Measurements from ENCODE around the gene SMYD3.

Gene SMYD3

DNA sequence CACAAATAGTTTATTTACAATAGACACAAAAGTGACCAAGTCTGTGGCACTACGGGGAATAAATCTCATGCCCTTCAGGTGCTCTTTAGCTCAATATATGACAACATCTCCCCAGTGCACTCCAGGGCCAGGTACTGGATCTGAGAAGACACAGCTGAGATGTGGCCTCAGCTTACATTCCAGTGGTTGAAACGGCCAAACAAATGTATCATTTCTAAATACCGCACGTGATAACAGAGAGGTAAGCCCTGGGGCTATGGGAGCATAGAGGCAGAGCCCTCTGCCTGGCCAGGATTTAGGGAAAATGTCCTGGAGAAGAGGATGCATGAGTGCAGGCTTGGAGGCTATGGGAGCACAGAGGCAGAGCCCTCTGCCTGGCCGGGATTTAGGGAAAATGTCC, 630.5 kb downstream of the SMYD3 start:
- DNase-seq, result no peak

DNA sequence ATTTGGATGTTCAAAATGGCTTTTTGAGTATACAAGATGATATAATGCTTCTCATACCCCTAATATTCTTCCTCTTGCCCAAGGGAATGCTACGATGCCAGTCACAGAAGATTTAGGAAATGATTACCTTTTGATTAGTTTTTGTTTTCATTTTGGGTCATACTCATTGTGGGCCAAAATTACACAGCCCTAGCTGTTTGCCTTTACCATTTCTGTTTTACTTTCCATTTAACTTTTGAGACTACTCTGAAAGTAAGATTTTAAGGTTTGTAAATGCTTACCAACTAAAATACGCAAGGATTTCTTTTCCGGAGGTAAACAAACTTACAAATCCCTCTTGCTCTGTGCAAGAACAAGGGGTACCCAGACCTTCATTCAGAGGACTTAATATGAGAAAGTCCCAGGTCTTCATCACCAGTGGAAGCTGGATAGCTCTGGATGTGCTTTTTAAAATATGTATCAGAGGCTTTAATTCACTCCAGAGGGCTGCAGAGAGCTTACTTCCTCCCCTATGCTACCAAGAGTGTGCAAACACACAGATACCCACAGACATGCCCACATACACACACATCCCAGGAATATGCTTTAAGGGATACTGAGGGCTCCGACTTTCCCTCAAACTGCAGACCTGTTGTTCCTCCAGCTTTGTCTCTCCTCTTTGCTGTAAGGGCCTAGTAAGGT, 631.4 kb downstream of the SMYD3 start:
- no peak for DNase-seq

DNA sequence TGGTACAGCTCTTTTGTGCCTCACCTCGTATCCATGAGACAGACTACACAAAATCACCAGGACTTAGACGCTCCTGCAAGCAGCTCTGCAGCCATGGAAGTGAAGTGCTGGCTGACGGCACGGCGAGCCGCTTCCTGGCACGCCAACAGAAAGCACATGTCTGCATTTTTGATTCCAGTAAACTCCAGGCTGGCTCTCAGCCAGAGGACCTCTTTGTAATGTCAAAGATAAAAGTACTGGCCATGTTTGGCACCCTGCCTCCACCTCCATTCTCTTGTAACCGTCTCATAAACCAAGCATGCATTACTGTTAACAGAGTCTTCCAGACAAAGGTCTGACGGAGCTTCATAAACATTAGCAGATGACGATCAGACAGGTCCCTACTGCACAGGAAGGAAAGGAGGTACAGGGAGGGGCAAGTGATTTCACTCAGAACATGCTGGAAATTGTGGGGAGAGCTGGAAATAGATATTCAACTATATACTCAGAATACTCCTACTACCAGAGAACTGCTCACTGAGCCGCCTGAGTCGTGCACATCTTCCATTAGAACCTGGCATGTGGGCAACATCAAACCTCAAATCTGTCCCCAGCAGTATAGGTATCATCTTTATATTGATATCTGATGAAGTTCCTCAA, 632.0 kb downstream of the SMYD3 start:
- DNase-seq, result no peak

DNA sequence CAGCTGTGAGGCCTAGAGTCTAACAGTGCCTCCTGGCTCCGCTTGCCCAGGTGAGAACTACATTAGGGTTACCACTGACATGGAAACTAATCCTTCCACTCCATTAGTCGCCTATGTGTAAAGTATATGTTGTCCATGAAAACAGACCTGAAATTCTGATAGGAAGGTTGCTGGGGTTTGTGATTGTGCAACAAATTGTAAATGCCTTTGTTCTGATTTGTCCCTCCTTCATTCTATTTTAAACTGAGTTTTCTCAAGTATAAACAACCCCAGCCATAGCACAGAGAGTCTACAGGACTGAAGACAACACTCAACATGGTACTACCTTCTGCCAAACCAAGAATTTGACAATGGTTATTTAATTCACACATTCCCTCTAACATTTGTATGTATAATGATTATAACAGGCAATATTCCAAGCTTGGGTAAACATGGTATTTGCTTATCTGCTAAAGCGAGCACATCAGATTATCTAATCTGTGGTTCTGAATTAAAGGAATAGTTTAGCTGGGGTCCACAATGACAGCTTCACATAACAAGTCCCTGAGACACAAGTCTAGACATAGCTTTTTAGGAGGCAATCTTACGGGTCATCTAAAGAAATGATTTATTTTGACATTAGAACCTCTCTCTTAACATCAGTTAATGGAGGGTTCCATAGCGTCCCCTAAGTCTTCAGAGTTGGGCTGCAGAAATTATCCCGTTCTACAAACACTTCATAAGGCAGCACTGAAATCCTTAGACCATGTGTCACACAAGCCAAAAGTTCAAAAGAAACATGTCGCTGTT, 633.0 kb downstream of the SMYD3 start:
- no peak for DNase-seq

DNA sequence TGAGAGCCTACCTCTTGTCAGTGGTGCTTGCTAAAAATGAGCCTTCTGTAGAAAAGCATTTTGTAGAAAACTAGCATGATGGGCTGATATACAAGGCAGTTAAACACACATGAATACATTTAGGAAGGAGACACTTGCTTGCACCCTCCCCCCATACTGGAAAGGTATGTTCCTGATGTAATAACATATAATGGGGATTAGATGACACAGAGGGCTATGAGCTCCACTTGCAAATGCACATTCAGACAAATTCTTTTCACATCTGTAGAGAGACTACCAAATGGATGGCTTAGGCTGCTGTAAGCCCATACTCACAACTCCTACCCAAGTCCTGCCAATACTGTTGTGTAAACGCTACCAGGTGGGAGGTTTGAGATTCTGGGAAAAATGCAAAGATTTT, 634.0 kb downstream of the SMYD3 start:
- DNase-seq, result no peak

DNA sequence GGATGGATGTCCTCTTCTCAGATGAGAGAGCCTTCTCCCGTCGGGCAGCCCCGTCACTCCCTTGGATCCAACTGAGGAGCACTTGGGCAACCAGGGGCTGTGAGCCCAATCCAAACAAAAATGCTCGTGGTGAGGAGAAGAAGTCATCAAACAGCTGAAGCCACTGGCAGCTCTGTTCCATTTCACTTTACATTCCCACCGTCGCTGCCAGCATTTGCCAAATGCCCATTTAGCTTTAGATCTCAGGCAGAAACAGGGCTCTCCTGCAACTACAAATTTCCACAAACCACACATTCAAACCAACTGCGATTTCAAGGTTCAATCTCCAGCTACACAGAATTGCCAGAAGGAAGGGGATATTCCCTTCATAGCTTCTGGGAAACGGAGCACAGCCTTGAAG, 634.6 kb downstream of the SMYD3 start:
- no peak for DNase-seq

DNA sequence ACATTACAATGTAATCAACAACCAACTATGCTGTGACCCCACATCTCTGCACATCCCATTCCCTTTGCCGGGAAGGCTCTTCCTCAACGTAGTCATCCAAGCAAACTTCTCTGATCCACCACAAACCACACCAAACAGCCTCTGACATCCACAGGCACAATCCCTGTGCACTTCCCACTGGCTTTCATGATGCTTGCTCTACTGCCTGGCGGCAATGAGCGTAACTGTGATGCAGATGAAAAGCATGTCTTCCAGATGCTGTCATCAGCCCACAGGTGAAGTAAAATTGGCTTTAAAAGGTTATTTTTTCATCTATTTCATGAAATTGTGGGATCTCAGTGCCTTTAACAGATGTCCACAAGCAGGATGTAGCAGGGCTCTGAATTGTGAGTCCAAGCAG, 635.2 kb downstream of the SMYD3 start:
- no peak for DNase-seq

DNA sequence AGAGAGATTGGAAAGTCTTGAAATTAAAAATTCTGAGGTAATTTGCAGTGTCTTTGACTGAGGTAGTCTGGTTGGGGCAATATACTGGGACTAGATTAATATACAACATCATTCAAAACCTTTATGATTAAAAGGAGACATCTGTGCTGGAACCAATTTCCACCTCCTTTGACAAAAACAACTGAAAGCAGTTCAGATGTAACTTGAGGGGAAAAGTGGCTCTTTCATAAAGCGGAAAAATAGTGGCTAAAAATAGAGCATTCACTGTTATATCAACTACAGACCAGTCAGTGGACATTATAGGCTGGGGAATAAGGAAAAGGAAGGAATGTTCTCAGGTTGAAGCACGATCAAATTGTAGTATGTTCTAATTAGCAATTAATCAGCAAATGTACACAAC, 635.9 kb downstream of the SMYD3 start:
- no peak for DNase-seq

DNA sequence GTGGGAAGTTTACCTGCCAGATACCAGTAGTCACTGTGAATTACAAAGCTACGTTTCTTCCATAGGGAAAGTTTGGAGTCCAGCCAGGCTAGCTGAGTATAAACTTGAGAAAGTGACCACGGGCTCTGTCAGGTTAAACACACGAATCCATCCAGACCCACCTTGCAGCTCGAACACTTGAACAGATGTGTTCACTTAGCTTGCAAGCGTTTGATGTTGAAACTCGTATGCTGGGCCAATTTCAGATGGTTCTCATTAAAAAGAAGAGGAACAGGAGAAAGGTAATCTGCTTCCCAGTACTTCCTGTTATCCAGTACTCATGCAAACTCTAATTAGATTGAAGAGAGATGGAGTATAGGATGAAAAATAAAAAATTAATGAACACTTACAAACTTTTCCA, 636.4 kb downstream of the SMYD3 start:
- DNase-seq, result no peak

DNA sequence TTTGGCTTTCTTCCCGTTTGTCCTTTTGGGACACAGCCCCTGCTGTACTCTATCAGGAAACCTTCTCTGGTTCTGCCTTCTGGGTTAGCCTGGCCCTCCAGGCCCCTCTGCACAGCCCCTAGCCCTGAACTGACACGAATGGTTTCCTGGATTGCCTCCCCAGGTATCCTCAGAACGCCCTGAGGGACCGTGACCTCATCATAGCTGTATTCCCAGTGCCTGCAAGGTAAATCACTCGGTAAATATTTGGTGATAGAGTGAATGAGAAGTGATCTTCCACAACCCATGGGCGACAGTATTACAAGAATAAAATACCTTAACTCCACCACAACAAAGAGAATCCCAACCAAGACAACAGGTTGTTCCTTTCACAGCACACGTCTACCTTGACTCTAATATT, 637.2 kb downstream of the SMYD3 start:
- no peak for DNase-seq

DNA sequence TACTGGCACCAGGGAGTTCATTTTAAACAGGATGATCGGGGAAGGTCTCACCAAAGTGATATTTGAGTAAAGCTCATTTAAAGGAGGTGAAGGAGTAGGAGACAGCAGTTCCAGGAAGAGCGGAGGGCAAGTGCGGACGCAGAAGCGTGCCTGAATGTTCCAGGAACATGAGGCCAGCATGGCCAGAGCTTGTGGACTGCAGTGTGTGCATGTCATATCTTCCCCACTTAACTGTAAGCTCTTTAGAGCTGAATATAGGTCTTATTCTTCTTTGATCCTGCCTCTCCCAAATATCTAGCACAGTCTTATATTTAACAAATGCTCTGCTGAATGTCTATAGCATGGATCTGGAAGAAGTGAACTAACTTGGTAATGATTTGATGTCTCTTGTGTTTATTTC, 639.3 kb downstream of the SMYD3 start:
- DNase-seq, result no peak

DNA sequence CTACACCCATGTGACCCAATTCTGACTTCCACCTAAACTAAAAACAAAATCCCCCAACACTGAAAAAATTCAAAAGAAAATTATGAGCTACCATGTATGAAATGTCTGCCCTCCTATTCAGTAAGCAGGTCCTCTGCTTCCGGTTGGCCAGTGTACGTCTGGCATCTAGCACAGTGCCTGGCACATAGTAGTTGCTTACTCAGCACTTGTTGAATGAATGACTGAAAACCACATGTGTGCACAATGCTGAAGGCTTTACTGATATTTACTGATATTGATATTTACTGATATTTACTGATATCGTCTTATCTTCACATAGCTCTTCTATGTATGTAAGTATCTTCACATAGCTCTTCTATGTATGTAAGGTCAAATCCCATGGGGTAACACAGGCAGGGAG, 642.2 kb downstream of the SMYD3 start:
- no peak for DNase-seq

DNA sequence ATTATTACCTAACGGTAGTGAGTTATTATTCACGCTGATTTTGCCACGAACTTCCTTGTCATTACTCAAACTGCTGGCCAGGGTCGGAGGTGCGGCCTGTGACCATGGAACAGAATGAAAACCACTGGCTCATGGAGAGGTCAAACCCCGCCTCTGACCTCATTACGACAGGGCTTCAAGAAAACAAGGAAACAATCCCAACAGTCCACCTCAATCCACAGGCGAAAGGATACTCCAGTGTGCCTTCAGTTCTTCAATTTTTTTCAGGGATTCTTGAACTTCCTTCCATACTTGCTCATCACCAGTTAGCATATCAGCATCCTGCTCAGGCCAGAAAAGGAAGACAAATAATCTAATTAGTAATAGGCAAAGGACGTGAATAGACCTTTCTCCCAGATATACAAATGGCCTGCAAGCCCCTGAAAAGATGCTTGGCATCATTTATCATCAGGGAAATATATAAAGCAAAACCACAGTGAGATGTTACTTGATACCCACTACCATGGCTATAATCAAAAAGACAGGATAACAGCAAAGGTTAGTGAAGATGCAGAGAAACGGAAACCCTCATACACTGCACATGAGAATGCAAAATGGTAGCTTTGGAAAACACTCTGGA, 643.4 kb downstream of the SMYD3 start:
- no peak for DNase-seq

DNA sequence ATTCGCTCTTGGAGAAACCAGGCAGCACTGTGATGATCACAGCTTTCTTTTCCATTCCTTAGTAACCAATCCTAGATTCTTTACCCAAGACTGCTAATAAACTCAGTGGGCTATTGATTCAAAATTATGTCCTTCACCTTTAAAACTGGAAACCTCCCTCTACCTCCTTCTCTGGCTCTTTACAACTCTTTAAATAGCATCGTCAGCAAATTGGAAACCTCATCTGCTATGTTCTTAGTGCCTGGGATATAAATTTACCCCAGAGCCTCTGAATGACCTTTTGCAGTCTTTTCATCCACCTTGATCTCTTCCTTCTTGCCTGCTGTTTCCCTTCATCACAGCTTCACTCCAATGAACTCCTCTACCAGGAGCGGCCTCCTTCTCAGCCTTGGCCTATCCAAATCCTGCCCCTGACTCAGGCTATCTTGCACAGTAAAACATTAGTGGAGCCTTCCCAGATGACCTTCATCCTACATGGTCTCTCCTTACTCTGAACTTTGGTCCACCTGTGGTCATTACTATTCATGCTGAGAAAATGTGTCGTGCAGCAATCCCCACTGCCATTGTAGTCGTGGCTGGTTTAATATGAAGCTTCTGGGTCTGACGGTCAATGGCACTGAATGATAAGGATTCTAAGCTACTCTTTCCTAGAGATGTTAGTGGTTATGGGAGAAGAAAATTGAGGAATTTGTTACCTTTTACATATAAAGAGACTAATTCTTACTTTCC, 644.1 kb downstream of the SMYD3 start:
- DNase-seq, result no peak

DNA sequence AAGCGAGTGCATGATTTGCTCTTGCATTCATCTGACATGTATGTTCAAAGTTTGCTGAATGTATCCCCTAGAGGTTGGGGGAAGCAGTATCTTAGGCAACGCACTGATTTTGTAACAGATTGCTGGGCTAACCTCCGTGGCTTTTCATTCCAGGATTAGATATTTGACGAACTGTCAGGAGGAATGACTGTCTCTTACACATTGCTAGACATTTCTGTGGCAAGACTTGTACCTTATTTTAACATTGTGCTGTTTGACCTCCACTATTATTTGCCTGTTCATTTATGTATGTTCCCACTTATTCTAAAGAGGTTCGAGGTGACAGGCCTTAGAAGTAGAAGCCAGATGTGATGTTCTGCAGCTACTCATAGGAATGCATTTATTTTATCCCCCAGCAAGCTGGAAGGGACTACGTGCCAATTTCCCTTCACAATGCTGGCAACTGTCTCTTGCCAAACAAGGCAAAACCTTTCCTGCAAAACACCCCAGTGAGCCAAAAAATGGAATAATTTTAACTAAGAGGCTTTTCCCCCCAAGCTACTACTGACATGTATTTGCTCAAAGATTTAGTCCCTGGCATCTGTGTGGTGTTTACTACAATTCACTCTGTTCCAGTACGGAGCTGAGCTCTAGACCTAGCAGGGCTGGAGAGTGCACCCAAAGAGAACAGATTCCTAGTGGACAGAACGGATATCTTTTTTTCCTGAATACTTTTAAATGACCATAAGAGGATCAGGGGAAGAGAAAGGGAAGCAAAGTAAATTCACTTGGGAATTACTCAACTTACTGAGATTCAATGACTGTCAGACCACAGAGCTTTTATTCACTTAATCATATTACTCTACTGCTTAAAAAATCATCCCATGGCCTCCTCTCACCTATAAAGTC, 646.2 kb downstream of the SMYD3 start:
- DNase-seq, result no peak

DNA sequence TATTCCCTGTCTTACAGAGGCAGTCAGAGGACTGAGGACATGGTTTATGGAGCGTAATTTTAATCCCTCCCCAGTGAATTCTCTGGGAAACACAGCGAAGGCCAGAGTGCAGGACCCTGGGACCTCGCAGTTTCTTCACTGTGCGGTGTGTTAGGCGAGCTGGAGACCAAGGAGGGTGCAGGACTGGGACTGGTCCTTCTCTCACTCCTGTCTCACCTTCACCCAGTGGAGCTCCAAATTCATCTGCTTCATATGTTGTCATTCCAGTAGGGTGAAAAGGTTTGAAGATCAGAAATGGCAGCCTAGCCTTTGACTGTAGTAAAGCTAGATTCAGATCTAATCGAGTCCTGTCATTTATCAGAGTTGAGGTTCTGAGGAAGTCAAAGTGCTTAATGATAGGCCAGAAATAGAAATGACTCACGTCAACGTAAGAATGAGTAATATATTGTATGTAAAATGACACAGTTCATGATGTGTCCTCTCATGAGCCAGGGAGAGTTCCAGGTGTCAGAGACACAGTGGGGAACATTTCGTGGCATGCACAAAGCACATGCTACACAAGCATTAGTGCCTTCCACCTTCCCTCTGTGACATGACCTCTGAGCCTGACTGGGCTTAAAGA, 647.5 kb downstream of the SMYD3 start:
- no peak for DNase-seq

DNA sequence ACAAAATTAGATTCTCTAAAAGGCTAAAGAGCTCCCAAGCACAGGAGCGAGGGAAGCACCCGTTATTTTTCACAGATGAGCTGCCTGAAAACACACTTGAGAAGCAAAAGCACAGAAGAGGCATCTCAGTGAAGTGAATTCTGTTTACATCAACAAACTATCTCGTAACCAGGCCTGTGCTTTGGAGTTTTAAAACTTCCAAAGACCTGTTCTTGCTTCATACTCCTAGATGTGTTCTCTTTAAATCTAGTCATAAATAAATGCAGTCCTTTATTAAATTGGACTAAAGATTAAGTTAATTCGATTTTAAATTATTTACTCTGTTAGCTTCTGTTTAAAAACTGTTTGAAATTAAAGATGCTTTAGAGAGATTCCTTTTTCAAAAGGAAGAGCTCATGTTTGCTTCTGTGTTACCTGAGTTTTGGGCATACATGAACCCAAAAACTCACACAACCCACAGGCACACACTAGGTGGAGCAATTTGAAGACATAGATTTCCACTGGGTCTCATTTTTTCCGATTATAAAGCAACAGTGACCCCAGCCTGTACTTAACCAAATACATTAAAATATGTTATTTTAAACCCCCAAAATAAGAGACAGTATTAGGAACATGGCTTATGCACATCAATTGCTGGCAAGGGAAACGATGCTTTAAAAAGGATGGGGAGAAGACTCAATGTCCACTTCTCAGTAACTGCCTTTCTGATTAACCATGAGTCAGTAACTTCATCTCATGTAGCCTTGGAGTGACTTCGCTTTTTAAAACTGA, 648.2 kb downstream of the SMYD3 start:
- peak; percentile 12 for DNase-seq

DNA sequence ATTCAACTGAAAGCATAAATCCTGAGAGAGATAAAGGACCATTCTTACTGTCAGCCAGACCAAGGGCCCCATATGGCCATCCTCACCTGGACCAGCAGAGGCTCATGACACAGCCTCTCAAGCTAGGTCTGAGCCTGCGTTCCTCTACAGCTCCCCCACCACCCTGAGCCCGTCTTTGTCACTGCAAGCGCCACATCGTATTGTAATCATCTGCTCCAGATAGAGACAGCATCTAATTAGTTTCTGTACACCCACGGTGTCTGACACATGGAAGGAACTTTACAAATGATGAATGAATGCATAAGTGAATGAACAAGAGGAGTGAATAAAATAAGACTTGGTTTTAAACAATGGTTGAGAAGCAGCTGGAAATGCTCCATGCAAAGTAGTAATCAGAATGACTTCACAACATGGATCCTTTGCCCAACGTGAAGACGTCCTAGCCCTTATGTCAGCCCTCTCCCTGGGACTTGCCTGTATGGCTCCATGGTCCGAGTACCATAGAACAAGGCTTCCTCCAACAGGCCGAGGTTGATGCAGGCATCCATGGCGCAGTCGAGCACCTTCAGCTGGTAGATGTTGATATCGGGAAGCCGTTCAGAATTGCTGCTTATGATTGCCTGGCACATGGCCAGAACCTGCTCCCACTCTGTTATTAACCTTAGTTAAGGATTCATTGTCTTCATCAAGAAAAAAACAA, 648.9 kb downstream of the SMYD3 start:
- no peak for DNase-seq

DNA sequence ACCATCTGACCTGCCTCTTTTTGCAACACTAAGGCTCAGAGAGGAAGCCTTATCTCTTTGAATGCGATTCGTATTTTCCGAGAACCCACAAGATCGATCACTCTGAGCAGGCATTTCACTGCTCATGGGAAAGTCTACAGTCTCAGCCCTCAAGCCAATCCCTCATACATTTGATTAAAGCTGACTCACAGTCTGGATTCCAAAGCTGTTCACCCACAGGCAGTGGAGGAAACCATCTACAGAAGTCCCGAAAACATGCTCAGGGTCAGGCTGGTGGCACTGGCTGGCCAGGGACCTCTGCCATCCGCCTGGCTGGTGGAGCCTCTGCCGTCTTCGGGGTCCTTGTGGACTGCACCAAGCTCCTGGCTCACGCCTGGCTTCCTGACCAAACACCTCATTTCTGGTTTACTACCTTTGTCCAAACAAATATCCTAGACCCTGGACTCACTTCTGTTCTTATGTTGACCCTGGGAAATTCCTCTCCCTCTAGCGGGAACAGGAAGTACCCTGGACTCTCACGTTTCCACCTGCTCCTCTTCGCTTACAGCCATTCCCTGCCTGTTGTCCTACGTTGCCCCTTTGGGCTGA, 650.0 kb downstream of the SMYD3 start:
- no peak for DNase-seq
